NOMO-1 treated with DMSO at 0.1 percent for 48 hours (cell line): ENCODE measurements around the gene GART.
A peak's percentile ranks its signal among the peaks of the same experiment; 100 is the strongest.
"Not testable (repeated sequence)": the region's sequence is repeated elsewhere in the genome, so short reads cannot be mapped to it uniquely, and the experiment has no call there.

Experiments
- DNase-seq: peaks from one replicate; lab custom pipeline; 2025; ENCODE audit not compliant: unreplicated experiment; lab: John Stamatoyannopoulos, UW

The GART gene

GRCh38 chr21:33541756-33542639, at the start of gene GART:
GART (minus strand) TSS chr21:33542117; CDS start chr21:33539315, 2,802 bp downstream.
- DNase-seq = peak; percentile 74

DNA sequence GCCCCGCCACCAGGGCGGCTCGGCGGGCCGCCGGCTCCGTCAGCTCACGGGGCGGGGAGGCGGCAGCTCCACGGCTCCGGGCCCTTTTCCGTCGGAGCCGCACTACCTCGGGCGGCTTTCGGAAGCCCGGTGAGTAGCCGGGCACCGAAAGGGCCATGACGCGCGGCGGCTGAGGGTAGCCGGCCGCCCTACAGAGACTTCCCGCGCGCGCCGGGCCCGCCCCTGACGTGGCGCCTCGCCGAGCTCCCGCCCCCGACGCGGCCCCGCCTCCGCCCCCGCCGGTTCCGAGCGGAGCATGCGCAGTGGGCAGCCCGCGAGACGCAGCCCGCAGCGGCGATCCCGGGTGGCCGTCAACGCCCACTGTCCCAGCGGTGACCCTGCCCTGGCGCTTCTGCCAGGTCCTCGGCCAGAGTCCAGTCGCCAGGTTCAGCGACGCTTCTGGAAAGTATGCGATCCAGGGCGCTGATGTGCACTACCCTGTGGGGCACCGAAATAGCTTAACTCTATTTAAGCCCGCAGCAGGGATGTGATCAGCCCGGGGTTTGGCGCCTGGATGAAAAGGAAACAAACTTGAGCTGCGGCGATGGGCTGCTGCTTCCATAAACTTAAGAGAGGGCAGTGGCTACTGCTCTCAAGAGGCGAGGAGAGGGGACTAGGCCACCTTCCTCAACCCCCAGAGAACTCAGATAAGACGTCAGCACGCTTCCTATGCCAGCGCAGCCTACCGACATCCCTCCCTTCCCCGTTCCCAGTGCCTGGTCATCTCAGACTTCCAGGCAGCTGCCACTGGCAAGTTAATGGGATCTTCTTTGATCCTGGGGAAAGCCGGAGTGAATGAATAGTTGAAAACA, 46.8 kb upstream of the GART start, which contains the start of gene DONSON:
DONSON (minus strand) TSS at position 200 of the 851 bp plus-strand sequence; CDS start at position 157, 43 bp downstream.
- peak; percentile 79 for DNase-seq

- DNase-seq = peak; percentile 19
Observed at GRCh38 chr21:33587792-33588484, 46.0 kb upstream of the GART start.

GRCh38 chr21:33586927-33587326, 45.0 kb upstream of the GART start:
- DNase-seq = no peak

- DNase-seq = no peak
Observed at GRCh38 chr21:33584455-33584854, 42.5 kb upstream of the GART start.

- peak; percentile 40 for DNase-seq
Observed at GRCh38 chr21:33578959-33579542, 37.1 kb upstream of the GART start.

- no peak for DNase-seq
Observed at GRCh38 chr21:33578214-33578613, 36.3 kb upstream of the GART start.

GRCh38 chr21:33576741-33577141, 34.8 kb upstream of the GART start:
- not testable (repeated sequence) for DNase-seq

- DNase-seq = no peak
Observed at GRCh38 chr21:33572350-33572749, 30.4 kb upstream of the GART start.

DNA sequence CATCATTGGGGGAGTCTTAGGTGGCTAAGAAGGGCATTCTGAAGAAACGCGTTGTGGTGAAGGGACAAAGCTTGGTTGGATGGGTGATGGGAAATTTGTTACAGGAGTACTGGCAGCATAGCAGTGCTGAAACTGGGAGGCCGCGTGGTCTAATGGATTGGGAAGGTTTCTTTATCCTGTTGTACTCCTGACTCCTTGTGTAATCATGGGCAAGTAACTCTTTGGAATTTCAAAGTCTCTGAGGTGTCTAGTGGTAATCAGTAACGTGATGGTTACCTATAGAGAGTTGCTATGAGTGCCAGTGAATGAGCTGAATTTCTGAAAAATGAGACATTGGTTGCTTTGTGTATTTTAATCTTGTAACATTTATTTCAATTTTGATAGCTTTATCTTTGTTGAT, 28.1 kb upstream of the GART start:
- no peak for DNase-seq

DNA sequence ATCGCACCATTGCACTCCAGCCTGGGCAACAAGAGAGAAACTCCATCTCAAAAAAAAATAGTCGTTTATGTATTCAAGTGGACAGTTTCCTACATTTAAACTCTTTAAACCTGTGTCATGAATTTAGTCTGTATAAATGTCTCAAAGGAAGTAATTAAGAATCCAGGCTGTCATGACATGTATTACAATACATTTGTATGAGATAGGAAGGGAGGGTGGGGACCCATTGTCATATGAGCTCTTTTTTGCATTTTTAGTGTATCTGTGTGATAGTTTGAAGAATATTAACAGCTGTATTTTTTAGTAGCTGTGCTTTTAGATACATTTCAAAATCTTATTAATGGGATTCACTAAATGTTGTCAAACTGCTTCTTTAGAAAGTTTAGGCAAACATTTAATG, 26.5 kb upstream of the GART start:
- DNase-seq = no peak

GRCh38 chr21:33567914-33568313, 26.0 kb upstream of the GART start:
- DNase-seq = no peak

- no peak for DNase-seq
Observed at GRCh38 chr21:33566514-33566913, 24.6 kb upstream of the GART start.

GRCh38 chr21:33562389-33562788, 20.5 kb upstream of the GART start:
- DNase-seq = no peak

DNA sequence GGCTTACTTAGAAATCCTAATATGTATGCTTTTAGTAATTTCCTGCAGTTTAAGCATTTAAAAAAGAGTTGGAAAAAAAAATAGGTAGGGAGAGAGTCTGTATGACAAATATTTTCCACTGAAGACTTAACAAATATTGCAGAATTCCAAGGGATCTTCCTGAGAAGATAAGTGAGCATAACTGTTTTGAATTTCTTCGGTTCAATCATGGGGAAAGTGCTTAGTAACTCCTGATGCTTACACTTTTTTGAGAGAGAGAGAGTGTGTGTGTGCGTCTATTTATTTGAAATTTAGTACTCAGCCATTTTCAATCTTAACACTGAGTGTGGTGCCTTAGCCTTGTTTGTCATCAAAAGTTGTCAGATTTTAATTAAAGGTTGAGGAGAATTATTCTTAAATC, 19.5 kb upstream of the GART start:
- DNase-seq = no peak

DNA sequence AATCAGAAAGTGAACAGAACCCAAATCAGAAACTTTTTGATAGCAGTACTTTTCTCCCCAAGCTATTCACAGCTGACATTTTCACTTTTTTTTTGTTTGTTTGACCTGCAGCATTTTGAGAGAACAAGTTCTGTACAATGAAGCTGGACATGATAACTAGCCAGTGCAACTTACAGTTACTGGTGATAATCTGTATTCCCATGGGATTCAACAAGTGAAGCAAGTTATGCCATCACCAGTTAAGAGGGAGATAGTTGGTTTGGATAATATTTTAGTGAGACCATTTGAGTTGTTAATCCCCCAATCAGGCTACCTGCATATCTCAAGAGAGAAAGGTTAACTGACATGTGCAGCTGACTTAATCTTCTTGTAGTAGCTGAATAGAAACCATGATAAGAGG, 19.0 kb upstream of the GART start:
- no peak for DNase-seq

- no peak for DNase-seq
Observed at GRCh38 chr21:33559813-33560212, 17.9 kb upstream of the GART start.

DNA sequence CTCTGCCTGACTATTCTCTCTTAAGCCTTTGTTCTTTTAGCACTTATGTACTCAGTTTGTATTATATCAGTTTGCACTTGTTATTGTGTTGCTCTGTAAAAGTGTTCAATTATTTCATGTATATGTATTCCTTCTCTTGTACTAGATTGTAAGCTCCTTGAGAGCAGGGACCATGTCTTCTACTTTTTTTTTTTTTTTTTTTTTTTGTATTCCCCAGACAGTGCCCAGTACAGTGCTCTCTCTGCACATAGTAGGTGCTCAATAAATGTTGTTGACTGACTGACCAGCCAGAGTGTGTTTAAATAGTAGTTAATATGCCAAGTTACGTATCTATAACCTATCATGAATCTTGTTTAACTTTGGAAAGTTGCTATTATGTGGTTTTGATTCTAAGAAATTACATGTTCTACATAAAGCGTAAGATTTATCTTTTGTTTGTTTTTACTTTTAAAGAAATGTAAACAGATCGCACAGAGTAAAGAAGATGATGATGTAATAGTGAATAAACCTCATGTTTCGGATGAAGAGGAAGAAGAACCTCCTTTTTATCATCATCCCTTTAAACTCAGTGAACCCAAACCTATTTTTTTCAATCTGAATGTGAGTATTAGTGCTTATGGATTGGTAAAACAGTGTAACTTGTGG, 17.0 kb upstream of the GART start:
- no peak for DNase-seq

- no peak for DNase-seq
Observed at GRCh38 chr21:33557447-33557846, 15.5 kb upstream of the GART start.

GRCh38 chr21:33554982-33555344, 13.0 kb upstream of the GART start:
- DNase-seq = no peak
